ENCODE results near the gene RAE1.

DNA sequence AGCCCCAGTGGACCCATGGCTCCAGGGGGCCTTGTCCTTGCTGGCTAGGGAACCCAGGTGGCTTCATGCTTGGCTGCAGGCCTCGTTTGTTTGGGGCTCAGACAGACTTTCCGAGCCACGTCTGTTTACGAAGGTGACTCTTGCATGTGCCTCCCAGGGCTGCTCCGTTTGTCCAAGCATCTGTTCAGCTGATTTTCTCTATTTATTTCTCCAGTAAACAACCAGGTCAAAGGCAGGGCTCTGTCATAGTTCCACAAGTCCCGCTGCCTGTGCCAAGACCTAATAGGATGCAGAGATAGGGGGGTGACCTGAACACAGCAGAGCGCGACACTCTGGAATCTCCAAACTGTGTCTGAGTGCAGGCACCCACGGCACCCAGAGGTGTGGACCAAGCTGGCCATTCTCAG lies 34.3 kb upstream of the RAE1 start:
- TF ChIP-seq, protein P1, sequence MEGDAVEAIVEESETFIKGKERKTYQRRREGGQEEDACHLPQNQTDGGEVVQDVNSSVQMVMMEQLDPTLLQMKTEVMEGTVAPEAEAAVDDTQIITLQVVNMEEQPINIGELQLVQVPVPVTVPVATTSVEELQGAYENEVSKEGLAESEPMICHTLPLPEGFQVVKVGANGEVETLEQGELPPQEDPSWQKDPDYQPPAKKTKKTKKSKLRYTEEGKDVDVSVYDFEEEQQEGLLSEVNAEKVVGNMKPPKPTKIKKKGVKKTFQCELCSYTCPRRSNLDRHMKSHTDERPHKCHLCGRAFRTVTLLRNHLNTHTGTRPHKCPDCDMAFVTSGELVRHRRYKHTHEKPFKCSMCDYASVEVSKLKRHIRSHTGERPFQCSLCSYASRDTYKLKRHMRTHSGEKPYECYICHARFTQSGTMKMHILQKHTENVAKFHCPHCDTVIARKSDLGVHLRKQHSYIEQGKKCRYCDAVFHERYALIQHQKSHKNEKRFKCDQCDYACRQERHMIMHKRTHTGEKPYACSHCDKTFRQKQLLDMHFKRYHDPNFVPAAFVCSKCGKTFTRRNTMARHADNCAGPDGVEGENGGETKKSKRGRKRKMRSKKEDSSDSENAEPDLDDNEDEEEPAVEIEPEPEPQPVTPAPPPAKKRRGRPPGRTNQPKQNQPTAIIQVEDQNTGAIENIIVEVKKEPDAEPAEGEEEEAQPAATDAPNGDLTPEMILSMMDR (IDR thresholded peaks at IDR 0.05; ENCODE audit: low read length): no peak
- no peak for TF ChIP-seq EZH2 (optimal IDR thresholded peaks at IDR 0.05; ENCODE audit: low read depth, low read length)

Measured in MM.1S (cell line).